ENCODE measurements around the gene SERPINA4. TPM values are rescaled to one million over a fixed set of nuclear protein-coding genes. Genes with fewer than 3 reads are reported as not detected.

SERPINA4 gene
- total RNA-seq, 1 experiment from 2014 or later = not detected

- H3K4me1 ChIP-seq (ENCODE audit: low read length) = no peaks in the 10 kb centered on the region
- no peak for DNase-seq
- no peaks in the 10 kb centered on the region for H3K9me3 ChIP-seq (ENCODE audit: low read length)
- no peak overlapping the region for H3K9ac ChIP-seq (ENCODE audit: low read length)
- no peak overlapping the region for H3K27ac ChIP-seq (ENCODE audit: low read length)
- no peak overlapping the region for H3K4me2 ChIP-seq (ENCODE audit: low read depth, low read length, poor library complexity, severe bottlenecking)
- H3K9me2 ChIP-seq (replicated peaks; ENCODE audit: insufficient read depth, low read length) = no peaks in the 10 kb centered on the region
- no peaks in the 10 kb centered on the region for H3K79me2 ChIP-seq (ENCODE audit: low read length)
- no peaks in the 10 kb centered on the region for H3K36me3 ChIP-seq (ENCODE audit: insufficient read depth, low read length)
- H3K4me3 ChIP-seq (ENCODE audit: low read length) = no peak overlapping the region
- no peak overlapping the region for H2AFZ ChIP-seq (ENCODE audit: low read length)
- H4K20me1 ChIP-seq (ENCODE audit: insufficient read depth, low read depth, low read length) = no peaks in the 10 kb centered on the region
- H3K27me3 ChIP-seq (ENCODE audit: low read length) = no peaks in the 10 kb centered on the region; the same call in 1 of the 2 replicates
Measured at GRCh38 chr14:94568186-94568585, 6.9 kb downstream of the SERPINA4 start.

GRCh38 chr14:94569381-94570001, 8.2 kb downstream of the SERPINA4 start:
- Histone ChIP-seq H3K4me2 (ENCODE audit: low read depth, low read length, poor library complexity, severe bottlenecking) (no peak overlapping the region), H3K27me3 (ENCODE audit: low read length) (no peaks in the 10 kb centered on the region; the same call in 1 of the 2 replicates), H3K79me2 (ENCODE audit: low read length) (no peaks in the 10 kb centered on the region), H3K9ac (ENCODE audit: low read length) (no peak overlapping the region), H3K27ac (ENCODE audit: low read length) (no peak overlapping the region), H3K4me1 (ENCODE audit: low read length) (no peaks in the 10 kb centered on the region), H3K9me3 (ENCODE audit: low read length) (no peaks in the 10 kb centered on the region), H3K4me3 (ENCODE audit: low read length) (no peak overlapping the region), H3K36me3 (ENCODE audit: insufficient read depth, low read length) (no peaks in the 10 kb centered on the region), H4K20me1 (ENCODE audit: insufficient read depth, low read depth, low read length) (no peaks in the 10 kb centered on the region), H3K9me2 (replicated peaks; ENCODE audit: insufficient read depth, low read length) (no peaks in the 10 kb centered on the region), H2AFZ (ENCODE audit: low read length) (no peak overlapping the region)
- DNase-seq = no peak

- no peaks in the 10 kb centered on the region for H4K20me1 ChIP-seq (ENCODE audit: insufficient read depth, low read depth, low read length)
- no peaks in the 10 kb centered on the region; the same call in 1 of the 2 replicates for H3K27me3 ChIP-seq (ENCODE audit: low read length)
- no peaks in the 10 kb centered on the region for H3K9me3 ChIP-seq (ENCODE audit: low read length)
- H3K9me2 ChIP-seq (replicated peaks; ENCODE audit: insufficient read depth, low read length) = no peaks in the 10 kb centered on the region
- no peak overlapping the region for H3K27ac ChIP-seq (ENCODE audit: low read length)
- no peaks in the 10 kb centered on the region for H3K79me2 ChIP-seq (ENCODE audit: low read length)
- no peaks in the 10 kb centered on the region for H3K36me3 ChIP-seq (ENCODE audit: insufficient read depth, low read length)
- H3K4me2 ChIP-seq (ENCODE audit: low read depth, low read length, poor library complexity, severe bottlenecking) = no peak overlapping the region
- no peak overlapping the region for H3K4me3 ChIP-seq (ENCODE audit: low read length)
- H3K9ac ChIP-seq (ENCODE audit: low read length) = no peak overlapping the region
- DNase-seq = no peak
- no peak overlapping the region for H2AFZ ChIP-seq (ENCODE audit: low read length)
- H3K4me1 ChIP-seq (ENCODE audit: low read length) = no peaks in the 10 kb centered on the region
Measured at GRCh38 chr14:94570002-94570400, 8.8 kb downstream of the SERPINA4 start.

- Histone ChIP-seq H3K27me3 (ENCODE audit: low read length) (no peaks in the 10 kb centered on the region; the same call in 1 of the 2 replicates), H2AFZ (ENCODE audit: low read length) (no peak overlapping the region), H3K9me2 (replicated peaks; ENCODE audit: insufficient read depth, low read length) (no peaks in the 10 kb centered on the region), H4K20me1 (ENCODE audit: insufficient read depth, low read depth, low read length) (no peaks in the 10 kb centered on the region), H3K4me2 (ENCODE audit: low read depth, low read length, poor library complexity, severe bottlenecking) (no peak overlapping the region), H3K79me2 (ENCODE audit: low read length) (no peaks in the 10 kb centered on the region), H3K9me3 (ENCODE audit: low read length) (no peaks in the 10 kb centered on the region), H3K9ac (ENCODE audit: low read length) (no peak overlapping the region), H3K36me3 (ENCODE audit: insufficient read depth, low read length) (no peaks in the 10 kb centered on the region), H3K27ac (ENCODE audit: low read length) (no peak overlapping the region), H3K4me3 (ENCODE audit: low read length) (no peak overlapping the region), H3K4me1 (ENCODE audit: low read length) (no peaks in the 10 kb centered on the region)
- DNase-seq = no peak
Measured at GRCh38 chr14:94570440-94570839, 9.2 kb downstream of the SERPINA4 start.

- no peaks in the 10 kb centered on the region for H3K36me3 ChIP-seq (ENCODE audit: insufficient read depth, low read length)
- H2AFZ ChIP-seq (ENCODE audit: low read length) = no peak overlapping the region
- no peak overlapping the region for H3K4me2 ChIP-seq (ENCODE audit: low read depth, low read length, poor library complexity, severe bottlenecking)
- H3K79me2 ChIP-seq (ENCODE audit: low read length) = no peaks in the 10 kb centered on the region
- H3K4me1 ChIP-seq (ENCODE audit: low read length) = no peaks in the 10 kb centered on the region
- H3K9me3 ChIP-seq (ENCODE audit: low read length) = no peaks in the 10 kb centered on the region
- no peak for DNase-seq
- no peak overlapping the region for H3K27ac ChIP-seq (ENCODE audit: low read length)
- no peaks in the 10 kb centered on the region; the same call in 1 of the 2 replicates for H3K27me3 ChIP-seq (ENCODE audit: low read length)
- H3K4me3 ChIP-seq (ENCODE audit: low read length) = no peak overlapping the region
- no peaks in the 10 kb centered on the region for H3K9me2 ChIP-seq (replicated peaks; ENCODE audit: insufficient read depth, low read length)
- no peak overlapping the region for H3K9ac ChIP-seq (ENCODE audit: low read length)
- H4K20me1 ChIP-seq (ENCODE audit: insufficient read depth, low read depth, low read length) = no peaks in the 10 kb centered on the region
Measured at GRCh38 chr14:94571395-94571794, 10.2 kb downstream of the SERPINA4 start.

GRCh38 chr14:94571950-94572349, 10.7 kb downstream of the SERPINA4 start:
- Histone ChIP-seq H2AFZ (ENCODE audit: low read length) (no peak overlapping the region), H3K79me2 (ENCODE audit: low read length) (no peaks in the 10 kb centered on the region), H4K20me1 (ENCODE audit: insufficient read depth, low read depth, low read length) (no peaks in the 10 kb centered on the region), H3K4me1 (ENCODE audit: low read length) (no peaks in the 10 kb centered on the region), H3K4me2 (ENCODE audit: low read depth, low read length, poor library complexity, severe bottlenecking) (no peak overlapping the region), H3K9me3 (ENCODE audit: low read length) (no peaks in the 10 kb centered on the region), H3K9ac (ENCODE audit: low read length) (no peak overlapping the region), H3K4me3 (ENCODE audit: low read length) (no peak overlapping the region), H3K36me3 (ENCODE audit: insufficient read depth, low read length) (no peaks in the 10 kb centered on the region), H3K27ac (ENCODE audit: low read length) (no peak overlapping the region), H3K9me2 (replicated peaks; ENCODE audit: insufficient read depth, low read length) (no peaks in the 10 kb centered on the region), H3K27me3 (ENCODE audit: low read length) (no peaks in the 10 kb centered on the region; the same call in 1 of the 2 replicates)
- DNase-seq = no peak

- no peaks in the 10 kb centered on the region; the same call in 1 of the 2 replicates for H3K27me3 ChIP-seq (ENCODE audit: low read length)
- no peak overlapping the region for H3K4me3 ChIP-seq (ENCODE audit: low read length)
- no peak for DNase-seq
- H3K27ac ChIP-seq (ENCODE audit: low read length) = no peak overlapping the region
- H3K9ac ChIP-seq (ENCODE audit: low read length) = no peak overlapping the region
- H3K36me3 ChIP-seq (ENCODE audit: insufficient read depth, low read length) = no peaks in the 10 kb centered on the region
- no peaks in the 10 kb centered on the region for H3K4me1 ChIP-seq (ENCODE audit: low read length)
- H2AFZ ChIP-seq (ENCODE audit: low read length) = no peak overlapping the region
- H3K79me2 ChIP-seq (ENCODE audit: low read length) = no peaks in the 10 kb centered on the region
- H3K9me3 ChIP-seq (ENCODE audit: low read length) = no peaks in the 10 kb centered on the region
- H3K4me2 ChIP-seq (ENCODE audit: low read depth, low read length, poor library complexity, severe bottlenecking) = no peak overlapping the region
- H3K9me2 ChIP-seq (replicated peaks; ENCODE audit: insufficient read depth, low read length) = no peaks in the 10 kb centered on the region
- no peaks in the 10 kb centered on the region for H4K20me1 ChIP-seq (ENCODE audit: insufficient read depth, low read depth, low read length)
Measured at GRCh38 chr14:94572637-94573303, 11.5 kb downstream of the SERPINA4 start.

- DNase-seq = no peak
- Histone ChIP-seq H3K9me2 (replicated peaks; ENCODE audit: insufficient read depth, low read length) (no peaks in the 10 kb centered on the region), H3K9ac (ENCODE audit: low read length) (no peak overlapping the region), H2AFZ (ENCODE audit: low read length) (no peak overlapping the region), H3K4me2 (ENCODE audit: low read depth, low read length, poor library complexity, severe bottlenecking) (no peak overlapping the region), H3K4me1 (ENCODE audit: low read length) (no peaks in the 10 kb centered on the region), H3K4me3 (ENCODE audit: low read length) (no peak overlapping the region), H3K27ac (ENCODE audit: low read length) (no peak overlapping the region), H4K20me1 (ENCODE audit: insufficient read depth, low read depth, low read length) (no peaks in the 10 kb centered on the region), H3K9me3 (ENCODE audit: low read length) (no peaks in the 10 kb centered on the region), H3K79me2 (ENCODE audit: low read length) (no peaks in the 10 kb centered on the region), H3K27me3 (ENCODE audit: low read length) (no peaks in the 10 kb centered on the region; the same call in 1 of the 2 replicates), H3K36me3 (ENCODE audit: insufficient read depth, low read length) (no peaks in the 10 kb centered on the region)
Measured at GRCh38 chr14:94573475-94574277, 12.4 kb downstream of the SERPINA4 start.

All from Karpas-422 (cell line).